H1 (cell line): ENCODE data around the gene POGZ. TPM values are rescaled to one million over a fixed set of nuclear protein-coding genes. Genes with fewer than 3 reads are reported as not detected.

ENCODE experiments used
- BCL11A ChIP-seq, 2 experiments: IDR thresholded peaks; one replicate each; pipeline ENCODE4 v1.6.1; 2011; ENCODE audit warnings: low read depth in 2 of 2, low read length in 2 of 2, mild to moderate bottlenecking in 2 of 2
- CHD1 ChIP-seq: IDR thresholded peaks from 2 replicates; pipeline ENCODE4 v1.6.1; 2012; ENCODE audit warnings: low read depth, low read length, improper control_type of control experiment
- CREB1 ChIP-seq: IDR thresholded peaks from 2 replicates; pipeline ENCODE4 v1.6.1; 2012; ENCODE audit warnings: inconsistent platforms
- RFX5 ChIP-seq: IDR thresholded peaks from 2 replicates; pipeline ENCODE4 v1.6.1; 2011; ENCODE audit warnings: low read depth, low read length, improper control_type of control experiment, borderline replicate concordance
- RXRA ChIP-seq: IDR thresholded peaks from 2 replicates; pipeline ENCODE4 v1.6.1; 2011; ENCODE audit warnings: low read depth, mild to moderate bottlenecking, low read length, moderate library complexity; ENCODE audit not compliant: insufficient read depth
- YY1 ChIP-seq: IDR thresholded peaks from 2 replicates; pipeline ENCODE4 v1.6.1; 2011; ENCODE audit warnings: low read depth, mild to moderate bottlenecking, low read length
- polyA plus RNA-seq, 7 experiments: library from polyadenylated mRNA; depleted of rRNA in 3 of 7; stranded (reverse) in 5 of 7; unstranded in 2 of 7; fragments of >200 nt in 5 of 7; fragments of 200-250 nt in 2 of 7; gene quantifications; 1 replicate in 5 of 7; 2 replicates in 1 of 7; 4 replicates in 1 of 7; pipeline versions ENCODE4 v1.2.1 to v1.2.3, GENCODE V29; 2011 to 2013; ENCODE audit warnings: missing spikeins in 2 of 7, mixed read lengths in 2 of 7
- total RNA-seq: library from RNA; stranded (reverse); fragmentation: NEBNext Ultra II Directional; extraction: Animal tissue kit (Norgen Biotek cat#: 25700); gene quantifications from 2 replicates; pipeline ENCODE4 v1.2.1, GENCODE V29; 2021

POGZ gene
- total and polyA plus RNA-seq, 2 of the 8 experiments (the other 6 are each of a cell fraction or from before 2014, with no cell fraction given), result 66.4 to 105 TPM

DNA sequence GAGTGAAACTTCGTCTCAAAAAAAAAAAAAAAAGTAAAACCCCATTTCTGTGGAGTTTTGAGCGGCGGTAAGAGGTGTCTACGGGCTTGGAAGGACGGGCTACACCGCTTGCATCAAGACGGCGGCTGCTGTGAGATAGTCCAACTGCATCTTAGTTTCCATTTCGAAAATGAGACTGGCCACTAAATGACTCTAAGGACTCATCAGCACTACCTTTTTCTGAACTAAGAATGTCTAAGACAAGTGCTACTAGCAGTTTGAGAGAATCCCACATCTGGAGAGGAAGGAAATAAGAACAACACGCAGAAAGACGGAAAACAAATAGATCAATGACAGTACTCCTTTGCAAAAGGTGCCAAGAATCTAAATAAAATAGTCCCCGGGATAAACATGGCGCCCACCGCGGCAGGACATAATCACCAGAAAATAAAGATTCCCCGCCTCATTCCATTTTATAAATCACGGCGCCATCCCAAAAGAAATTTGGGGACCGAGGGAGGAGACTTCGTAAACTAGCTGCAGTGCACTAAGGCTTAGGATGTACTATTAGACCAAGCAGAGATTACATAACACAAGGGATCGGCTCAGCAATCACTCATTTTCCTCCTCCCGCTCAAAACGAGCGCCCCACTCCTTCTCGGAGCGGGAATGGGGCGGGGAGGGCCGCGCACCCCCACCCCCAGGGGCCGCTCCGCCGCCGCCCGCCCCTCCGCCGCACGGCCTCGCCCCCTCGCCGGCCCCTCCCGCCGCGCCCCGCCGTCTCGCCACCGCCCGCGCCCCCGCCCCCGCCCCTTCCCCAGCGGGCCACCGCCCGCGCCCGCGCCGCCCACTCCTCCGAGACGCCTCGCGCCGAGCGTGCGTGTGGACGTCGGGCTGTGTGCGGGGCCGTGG, 1.1 kb downstream of the POGZ start (continued):
- TF ChIP-seq CREB1 (0 out of 2 replicates have a peak, but pooled peaks have one; percentile 14), RXRA (no peak), RFX5 (no peak), CHD1 (no peak; the same call in 1 of the 2 replicates), BCL11A (IDR thresholded peaks at IDR 0.05; ENCODE audit: low read depth in 2 of 2, low read length in 2 of 2) (no peak), YY1 (peak; percentile 97)
